GM12878 (cell line): ENCODE measurements around the gene WTAP. TPM values are rescaled to one million over a fixed set of nuclear protein-coding genes. Genes with fewer than 3 reads are reported as not detected.

Source experiments
- CEBPB ChIP-seq, 2 experiments: fragments of 150-350 bp in 1 of 2; IDR thresholded peaks; 2 replicates each; pipeline ENCODE4 v1.6.1; 2012 to 2014; ENCODE audit warnings: low read depth in 2 of 2, low read length in 2 of 2, borderline replicate concordance in 1 of 2, inconsistent platforms in 1 of 2
- CHD1 ChIP-seq: IDR thresholded peaks from 2 replicates; pipeline ENCODE4 v1.6.1; 2012; ENCODE audit warnings: low read depth, low read length, improper control_type of control experiment
- CREM ChIP-seq: IDR thresholded peaks from 2 replicates; pipeline ENCODE4 v1.6.1; 2014; ENCODE audit warnings: antibody characterized with exemption, low read depth
- EP300 ChIP-seq, 2 experiments: fragments of 150-350 bp in 1 of 2; IDR thresholded peaks; 2 replicates each; pipeline ENCODE4 v1.6.1; 2011 to 2012; ENCODE audit warnings: low read depth in 2 of 2, low read length in 2 of 2, borderline replicate concordance in 1 of 2, improper control_type of control experiment in 1 of 2, inconsistent platforms in 1 of 2; ENCODE audit not compliant: control insufficient read depth in 1 of 2
- ETV6 ChIP-seq, 2 experiments: fragments of 450-650 bp in 1 of 2; IDR thresholded peaks in 1 of 2; conservative IDR thresholded peaks in 1 of 2; 2 replicates each; pipeline ENCODE4 v1.6.1; 2014; ENCODE audit warnings: antibody characterized with exemption in 1 of 2, borderline replicate concordance in 1 of 2, low read depth in 1 of 2, mild to moderate bottlenecking in 1 of 2, moderate library complexity in 1 of 2
- FOXM1 ChIP-seq: IDR thresholded peaks from 2 replicates; pipeline ENCODE4 v1.6.1; 2012; ENCODE audit warnings: low read depth, mild to moderate bottlenecking, inconsistent platforms, low read length, moderate library complexity
- HDAC6 ChIP-seq: fragments of 200-600 bp; sonication (generic); IDR thresholded peaks from one replicate; pipeline ENCODE4 v1.8.0; 2017; ENCODE audit warnings: antibody characterized with exemption; ENCODE audit not compliant: unreplicated experiment
- MYC ChIP-seq: IDR thresholded peaks from 2 replicates; pipeline ENCODE4 v1.6.1; 2011; ENCODE audit warnings: mild to moderate bottlenecking, low read length, moderate library complexity, inconsistent platforms; ENCODE audit not compliant: insufficient read depth, insufficient replicate concordance, insufficient read length, severe bottlenecking
- NR2C2 ChIP-seq: IDR thresholded peaks from 2 replicates; pipeline ENCODE4 v1.6.1; 2011; ENCODE audit warnings: borderline replicate concordance, low read depth; ENCODE audit not compliant: control insufficient read depth, insufficient read length
- NRF1 ChIP-seq: conservative IDR thresholded peaks from 2 replicates; pipeline ENCODE4 v1.6.1; 2011; ENCODE audit warnings: mild to moderate bottlenecking, low read depth, low read length, improper control_type of control experiment
- SUZ12 ChIP-seq: fragments of 200-600 bp; sonication (generic); IDR thresholded peaks from one replicate; pipeline ENCODE4 v1.6.1; 2018; ENCODE audit warnings: antibody characterized with exemption, mild to moderate bottlenecking; ENCODE audit not compliant: unreplicated experiment
- TCF7 ChIP-seq: IDR thresholded peaks from 2 replicates; pipeline ENCODE4 v1.6.1; 2014; ENCODE audit warnings: antibody characterized with exemption, borderline replicate concordance
- polyA plus RNA-seq, 11 experiments: library from polyadenylated mRNA; depleted of rRNA in 4 of 11; unstranded in 6 of 11; stranded (reverse) in 5 of 11; fragments of >200 nt; fragmentation: Nextera tagmentation in 4 of 11; fragmentation: Illumina TruSeq in 1 of 11; extraction: Ambion mirVana in 4 of 11; extraction: Trizol in 1 of 11; gene quantifications; 1 replicate in 1 of 11; 2 replicates in 10 of 11; pipeline versions ENCODE4 v1.2.1 to v1.2.3, GENCODE V29; 2011 to 2016; ENCODE audit warnings: inconsistent platforms in 2 of 11, missing spikeins in 2 of 11, low read depth in 1 of 11
- total RNA-seq, 4 experiments: library from RNA; depleted of rRNA in 3 of 4; stranded (reverse); fragments of >200 nt in 3 of 4; fragmentation: Illumina TruSeq in 1 of 4; extraction: Trizol in 1 of 4; gene quantifications; 2 replicates each; pipeline versions ENCODE4 v1.2.1 to v1.2.3, GENCODE V29; 2013 to 2021
- TF ChIP-seq, protein P1 (sequence below): IDR thresholded peaks from 2 replicates; pipeline ENCODE4 v1.6.1; 2011; ENCODE audit warnings: mild to moderate bottlenecking, low read depth, low read length, moderate library complexity; ENCODE audit not compliant: insufficient replicate concordance
- TF ChIP-seq, protein P2 (sequence below): fragments of 450-650 bp; IDR thresholded peaks from 2 replicates; pipeline ENCODE4 v1.6.1; 2017; ENCODE audit warnings: borderline replicate concordance
- TF ChIP-seq, protein P3 (sequence below): IDR thresholded peaks from 2 replicates; pipeline ENCODE4 v1.6.1; 2012; ENCODE audit warnings: improper control_type of control experiment, low read depth, low read length; ENCODE audit not compliant: insufficient replicate concordance
- TF ChIP-seq, protein P4 (sequence below): fragments of 450-650 bp; IDR thresholded peaks from 2 replicates; pipeline ENCODE4 v1.6.1; 2016; ENCODE audit warnings: mild to moderate bottlenecking, moderate library complexity, borderline replicate concordance

The WTAP gene
- total and polyA plus RNA-seq, 10 of the 15 experiments (the other 5 are each of a cell fraction or from before 2014, with no cell fraction given): 38.7 to 132 (median 83.1) TPM

DNA sequence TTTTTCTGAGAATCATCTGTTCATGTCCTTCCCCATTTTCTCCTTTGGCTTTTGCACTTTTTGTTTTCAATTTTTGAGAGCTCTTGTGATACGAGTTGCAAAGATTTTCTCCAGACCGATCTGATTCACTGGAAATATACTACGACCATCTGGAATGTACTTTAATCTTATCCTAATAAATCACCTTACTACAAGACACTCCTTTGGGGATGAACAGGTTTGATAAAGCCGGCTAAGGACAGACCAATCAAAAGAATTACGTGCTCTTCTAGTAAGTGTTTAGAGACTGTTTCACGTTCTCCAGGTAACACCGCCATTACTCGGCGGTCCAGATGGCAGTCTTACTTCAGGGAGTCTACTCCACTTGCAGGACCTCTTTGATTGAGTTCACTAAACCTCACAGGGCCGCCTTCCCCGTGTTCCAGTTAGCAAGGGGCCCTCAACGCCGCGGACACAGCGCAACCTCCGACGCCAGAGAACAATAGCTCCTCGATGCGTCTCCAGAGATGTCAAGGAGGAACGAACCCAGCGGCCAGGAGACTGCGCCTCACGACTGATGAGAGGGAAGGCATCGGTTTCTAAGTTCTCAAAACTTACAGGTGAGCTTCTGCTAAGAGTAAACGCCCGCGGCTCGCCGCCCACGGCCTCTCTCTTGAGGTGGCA is 920 bp upstream of the WTAP start (continued):
- TF ChIP-seq, protein P1, sequence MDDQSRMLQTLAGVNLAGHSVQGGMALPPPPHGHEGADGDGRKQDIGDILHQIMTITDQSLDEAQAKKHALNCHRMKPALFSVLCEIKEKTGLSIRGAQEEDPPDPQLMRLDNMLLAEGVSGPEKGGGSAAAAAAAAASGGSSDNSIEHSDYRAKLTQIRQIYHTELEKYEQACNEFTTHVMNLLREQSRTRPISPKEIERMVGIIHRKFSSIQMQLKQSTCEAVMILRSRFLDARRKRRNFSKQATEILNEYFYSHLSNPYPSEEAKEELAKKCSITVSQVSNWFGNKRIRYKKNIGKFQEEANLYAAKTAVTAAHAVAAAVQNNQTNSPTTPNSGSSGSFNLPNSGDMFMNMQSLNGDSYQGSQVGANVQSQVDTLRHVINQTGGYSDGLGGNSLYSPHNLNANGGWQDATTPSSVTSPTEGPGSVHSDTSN: no peak
- TF ChIP-seq NRF1 (no peak), EP300 (IDR thresholded peaks at IDR 0.05; ENCODE audit: borderline replicate concordance in 1 of 2, control insufficient read depth in 1 of 2, low read depth in 2 of 2, low read length in 2 of 2) (no peak), SUZ12 (no peak), FOXM1 (peak; percentile 46; the same call in 1 of the 2 replicates), CREM (no peak), CHD1 (no peak), ETV6 (conservative IDR thresholded peaks at IDR 0.05 in 1 of 2, IDR thresholded peaks at IDR 0.05 in 1 of 2; ENCODE audit: borderline replicate concordance in 1 of 2, low read depth in 1 of 2) (no peak), HDAC6 (peak; percentile 6), NR2C2 (no peak), CEBPB (IDR thresholded peaks at IDR 0.05; ENCODE audit: borderline replicate concordance in 1 of 2, low read depth in 2 of 2, low read length in 2 of 2) (no peak), MYC (no peak), TCF7 (no peak)
- TF ChIP-seq, protein P2, sequence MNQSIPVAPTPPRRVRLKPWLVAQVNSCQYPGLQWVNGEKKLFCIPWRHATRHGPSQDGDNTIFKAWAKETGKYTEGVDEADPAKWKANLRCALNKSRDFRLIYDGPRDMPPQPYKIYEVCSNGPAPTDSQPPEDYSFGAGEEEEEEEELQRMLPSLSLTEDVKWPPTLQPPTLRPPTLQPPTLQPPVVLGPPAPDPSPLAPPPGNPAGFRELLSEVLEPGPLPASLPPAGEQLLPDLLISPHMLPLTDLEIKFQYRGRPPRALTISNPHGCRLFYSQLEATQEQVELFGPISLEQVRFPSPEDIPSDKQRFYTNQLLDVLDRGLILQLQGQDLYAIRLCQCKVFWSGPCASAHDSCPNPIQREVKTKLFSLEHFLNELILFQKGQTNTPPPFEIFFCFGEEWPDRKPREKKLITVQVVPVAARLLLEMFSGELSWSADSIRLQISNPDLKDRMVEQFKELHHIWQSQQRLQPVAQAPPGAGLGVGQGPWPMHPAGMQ: no peak
- TF ChIP-seq, protein P3, sequence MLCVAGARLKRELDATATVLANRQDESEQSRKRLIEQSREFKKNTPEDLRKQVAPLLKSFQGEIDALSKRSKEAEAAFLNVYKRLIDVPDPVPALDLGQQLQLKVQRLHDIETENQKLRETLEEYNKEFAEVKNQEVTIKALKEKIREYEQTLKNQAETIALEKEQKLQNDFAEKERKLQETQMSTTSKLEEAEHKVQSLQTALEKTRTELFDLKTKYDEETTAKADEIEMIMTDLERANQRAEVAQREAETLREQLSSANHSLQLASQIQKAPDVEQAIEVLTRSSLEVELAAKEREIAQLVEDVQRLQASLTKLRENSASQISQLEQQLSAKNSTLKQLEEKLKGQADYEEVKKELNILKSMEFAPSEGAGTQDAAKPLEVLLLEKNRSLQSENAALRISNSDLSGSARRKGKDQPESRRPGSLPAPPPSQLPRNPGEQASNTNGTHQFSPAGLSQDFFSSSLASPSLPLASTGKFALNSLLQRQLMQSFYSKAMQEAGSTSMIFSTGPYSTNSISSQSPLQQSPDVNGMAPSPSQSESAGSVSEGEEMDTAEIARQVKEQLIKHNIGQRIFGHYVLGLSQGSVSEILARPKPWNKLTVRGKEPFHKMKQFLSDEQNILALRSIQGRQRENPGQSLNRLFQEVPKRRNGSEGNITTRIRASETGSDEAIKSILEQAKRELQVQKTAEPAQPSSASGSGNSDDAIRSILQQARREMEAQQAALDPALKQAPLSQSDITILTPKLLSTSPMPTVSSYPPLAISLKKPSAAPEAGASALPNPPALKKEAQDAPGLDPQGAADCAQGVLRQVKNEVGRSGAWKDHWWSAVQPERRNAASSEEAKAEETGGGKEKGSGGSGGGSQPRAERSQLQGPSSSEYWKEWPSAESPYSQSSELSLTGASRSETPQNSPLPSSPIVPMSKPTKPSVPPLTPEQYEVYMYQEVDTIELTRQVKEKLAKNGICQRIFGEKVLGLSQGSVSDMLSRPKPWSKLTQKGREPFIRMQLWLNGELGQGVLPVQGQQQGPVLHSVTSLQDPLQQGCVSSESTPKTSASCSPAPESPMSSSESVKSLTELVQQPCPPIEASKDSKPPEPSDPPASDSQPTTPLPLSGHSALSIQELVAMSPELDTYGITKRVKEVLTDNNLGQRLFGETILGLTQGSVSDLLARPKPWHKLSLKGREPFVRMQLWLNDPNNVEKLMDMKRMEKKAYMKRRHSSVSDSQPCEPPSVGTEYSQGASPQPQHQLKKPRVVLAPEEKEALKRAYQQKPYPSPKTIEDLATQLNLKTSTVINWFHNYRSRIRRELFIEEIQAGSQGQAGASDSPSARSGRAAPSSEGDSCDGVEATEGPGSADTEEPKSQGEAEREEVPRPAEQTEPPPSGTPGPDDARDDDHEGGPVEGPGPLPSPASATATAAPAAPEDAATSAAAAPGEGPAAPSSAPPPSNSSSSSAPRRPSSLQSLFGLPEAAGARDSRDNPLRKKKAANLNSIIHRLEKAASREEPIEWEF: no peak
- TF ChIP-seq, protein P4, sequence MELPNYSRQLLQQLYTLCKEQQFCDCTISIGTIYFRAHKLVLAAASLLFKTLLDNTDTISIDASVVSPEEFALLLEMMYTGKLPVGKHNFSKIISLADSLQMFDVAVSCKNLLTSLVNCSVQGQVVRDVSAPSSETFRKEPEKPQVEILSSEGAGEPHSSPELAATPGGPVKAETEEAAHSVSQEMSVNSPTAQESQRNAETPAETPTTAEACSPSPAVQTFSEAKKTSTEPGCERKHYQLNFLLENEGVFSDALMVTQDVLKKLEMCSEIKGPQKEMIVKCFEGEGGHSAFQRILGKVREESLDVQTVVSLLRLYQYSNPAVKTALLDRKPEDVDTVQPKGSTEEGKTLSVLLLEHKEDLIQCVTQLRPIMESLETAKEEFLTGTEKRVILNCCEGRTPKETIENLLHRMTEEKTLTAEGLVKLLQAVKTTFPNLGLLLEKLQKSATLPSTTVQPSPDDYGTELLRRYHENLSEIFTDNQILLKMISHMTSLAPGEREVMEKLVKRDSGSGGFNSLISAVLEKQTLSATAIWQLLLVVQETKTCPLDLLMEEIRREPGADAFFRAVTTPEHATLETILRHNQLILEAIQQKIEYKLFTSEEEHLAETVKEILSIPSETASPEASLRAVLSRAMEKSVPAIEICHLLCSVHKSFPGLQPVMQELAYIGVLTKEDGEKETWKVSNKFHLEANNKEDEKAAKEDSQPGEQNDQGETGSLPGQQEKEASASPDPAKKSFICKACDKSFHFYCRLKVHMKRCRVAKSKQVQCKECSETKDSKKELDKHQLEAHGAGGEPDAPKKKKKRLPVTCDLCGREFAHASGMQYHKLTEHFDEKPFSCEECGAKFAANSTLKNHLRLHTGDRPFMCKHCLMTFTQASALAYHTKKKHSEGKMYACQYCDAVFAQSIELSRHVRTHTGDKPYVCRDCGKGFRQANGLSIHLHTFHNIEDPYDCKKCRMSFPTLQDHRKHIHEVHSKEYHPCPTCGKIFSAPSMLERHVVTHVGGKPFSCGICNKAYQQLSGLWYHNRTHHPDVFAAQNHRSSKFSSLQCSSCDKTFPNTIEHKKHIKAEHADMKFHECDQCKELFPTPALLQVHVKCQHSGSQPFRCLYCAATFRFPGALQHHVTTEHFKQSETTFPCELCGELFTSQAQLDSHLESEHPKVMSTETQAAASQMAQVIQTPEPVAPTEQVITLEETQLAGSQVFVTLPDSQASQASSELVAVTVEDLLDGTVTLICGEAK: no peak
